ENCODE data around the gene GPHN.
A peak's percentile ranks its signal among the peaks of the same experiment; 100 is the strongest.

Gene GPHN

DNA sequence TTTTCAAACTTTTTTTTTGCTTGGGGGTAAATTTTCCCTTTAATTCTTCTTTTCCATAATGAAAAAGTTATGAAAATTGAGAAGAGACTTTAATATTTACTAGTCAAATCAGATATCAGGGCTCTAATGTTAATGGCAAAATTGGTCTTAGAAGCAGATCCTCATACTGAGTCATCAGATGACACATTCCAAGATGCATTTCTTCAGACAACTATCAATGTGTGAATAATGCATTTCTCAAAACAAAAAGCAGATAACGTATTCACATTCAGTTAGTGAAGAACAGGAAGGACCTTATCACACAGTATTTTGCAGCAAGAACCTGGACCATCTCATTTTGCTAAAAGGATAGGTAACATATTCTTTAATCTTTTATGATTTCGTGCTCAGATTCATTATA, 130.7 kb downstream of the GPHN start:
- Histone ChIP-seq H2BK12ac (ENCODE audit: low read length) (no peak overlapping the region), H3K4me2 (ENCODE audit: low read length) (no peak overlapping the region), H4K8ac (ENCODE audit: low read depth, low read length) (no peak overlapping the region), H2BK5ac (ENCODE audit: low read depth, low read length, poor library complexity) (no peak overlapping the region), H4K91ac (ENCODE audit: low read depth, low read length) (no peak overlapping the region), H3K9me3 (ENCODE audit: insufficient read depth, low read depth, low read length) (no peaks in the 10 kb centered on the region), H4K12ac (ENCODE audit: low read depth, low read length) (no peak overlapping the region), H3K4me3 (ENCODE audit: low read depth, low read length) (no peak overlapping the region), H2AFZ (ENCODE audit: insufficient read depth, low read length, poor library complexity) (no peak overlapping the region), H2AK5ac (ENCODE audit: low read length) (no peak overlapping the region), H3K18ac (ENCODE audit: low read length) (no peak overlapping the region), H3K79me2 (ENCODE audit: control insufficient read depth, insufficient read depth, low read length, poor library complexity) (no peaks in the 10 kb centered on the region), H3K23ac (ENCODE audit: low read length) (no peak overlapping the region), H3K4me1 (ENCODE audit: control insufficient read depth in 1 of 2, insufficient read depth in 2 of 2, low read length in 2 of 2) (peaks cover 2 to 3% of the 10 kb centered on the region in 2 experiments), H3K36me3 (ENCODE audit: control insufficient read depth in 1 of 2, insufficient read depth in 2 of 2, low read length in 2 of 2) (no peaks in the 10 kb centered on the region), H3K27ac (ENCODE audit: low read depth, low read length) (no peak overlapping the region), H3K9ac (ENCODE audit: low read length) (no peak overlapping the region), H3K79me1 (ENCODE audit: low read length) (no peaks in the 10 kb centered on the region), H3K27me3 (ENCODE audit: insufficient read depth, low read length) (no peaks in the 10 kb centered on the region), H2BK120ac (ENCODE audit: insufficient read depth, low read length, poor library complexity) (no peak overlapping the region), H3K4ac (ENCODE audit: low read depth, low read length) (no peak overlapping the region), H3K14ac (ENCODE audit: low read length) (no peak overlapping the region)
- DNase-seq, result peak in 1 of 2 donors; percentile 65
- no CpG with 5 or more reads among the region's 2 CpGs for WGBS (ENCODE audit: extremely low coverage, insufficient coverage, insufficient read length)

DNA sequence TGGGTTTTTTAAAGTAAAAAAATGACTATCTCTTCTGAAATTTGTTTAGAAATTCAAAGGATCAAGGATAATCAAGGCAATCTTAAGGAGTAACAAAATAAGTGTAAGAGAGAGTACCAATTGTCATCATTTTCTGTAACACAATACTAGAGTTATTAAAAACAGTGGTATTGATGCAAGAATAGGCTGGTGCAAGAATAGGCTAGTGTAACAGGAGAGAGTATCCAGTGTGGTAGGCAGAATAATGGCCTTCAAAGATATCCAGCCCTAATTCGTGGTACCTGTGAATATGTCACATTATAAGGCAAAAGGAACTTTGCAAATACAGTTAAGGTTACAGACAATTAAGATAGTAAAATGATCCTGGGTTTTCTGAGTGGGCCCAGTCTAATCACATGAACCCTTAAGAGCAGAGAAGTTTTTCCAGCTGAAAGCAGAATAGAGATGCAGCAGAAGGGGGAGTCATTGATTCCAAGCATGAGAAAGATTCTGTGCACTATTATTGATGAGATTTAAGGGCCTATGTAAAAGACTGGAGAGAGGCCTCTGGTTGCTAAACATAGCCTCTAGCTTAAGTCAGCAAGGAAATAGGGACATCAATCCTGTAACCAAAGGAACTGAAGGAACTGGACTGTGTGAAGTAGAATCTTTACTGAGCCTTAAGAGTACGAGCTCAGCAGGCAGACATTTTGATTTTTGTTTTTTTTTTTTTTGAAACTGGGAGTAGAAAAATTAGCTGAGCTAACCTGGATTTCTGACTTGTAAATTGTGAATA, 134.1 kb downstream of the GPHN start:
- no peak overlapping the region for H3K4me3 ChIP-seq (ENCODE audit: low read depth, low read length)
- no peak overlapping the region for H4K91ac ChIP-seq (ENCODE audit: low read depth, low read length)
- no peak overlapping the region for H2AFZ ChIP-seq (ENCODE audit: insufficient read depth, low read length, poor library complexity)
- no peak overlapping the region for H4K12ac ChIP-seq (ENCODE audit: low read depth, low read length)
- no peak overlapping the region for H2BK12ac ChIP-seq (ENCODE audit: low read length)
- no CpG with 5 or more reads among the region's 2 CpGs for WGBS (ENCODE audit: extremely low coverage, insufficient coverage, insufficient read length)
- H3K4me1 ChIP-seq (ENCODE audit: control insufficient read depth in 1 of 2, insufficient read depth in 2 of 2, low read length in 2 of 2), result no peaks in the 10 kb centered on the region
- H3K4ac ChIP-seq (ENCODE audit: low read depth, low read length), result no peak overlapping the region
- no peak overlapping the region for H2BK120ac ChIP-seq (ENCODE audit: insufficient read depth, low read length, poor library complexity)
- no peak overlapping the region for H4K8ac ChIP-seq (ENCODE audit: low read depth, low read length)
- H3K79me1 ChIP-seq (ENCODE audit: low read length), result no peaks in the 10 kb centered on the region
- no peaks in the 10 kb centered on the region for H3K79me2 ChIP-seq (ENCODE audit: control insufficient read depth, insufficient read depth, low read length, poor library complexity)
- H3K23ac ChIP-seq (ENCODE audit: low read length), result no peak overlapping the region
- DNase-seq, result no peak
- no peak overlapping the region for H3K9ac ChIP-seq (ENCODE audit: low read length)
- no peak overlapping the region for H2BK5ac ChIP-seq (ENCODE audit: low read depth, low read length, poor library complexity)
- H3K27me3 ChIP-seq (ENCODE audit: insufficient read depth, low read length), result no peaks in the 10 kb centered on the region
- no peaks in the 10 kb centered on the region for H3K36me3 ChIP-seq (ENCODE audit: control insufficient read depth in 1 of 2, insufficient read depth in 2 of 2, low read length in 2 of 2)
- no peak overlapping the region for H2AK5ac ChIP-seq (ENCODE audit: low read length)
- no peak overlapping the region for H3K4me2 ChIP-seq (ENCODE audit: low read length)
- no peak overlapping the region for H3K18ac ChIP-seq (ENCODE audit: low read length)
- no peak overlapping the region for H3K14ac ChIP-seq (ENCODE audit: low read length)
- H3K9me3 ChIP-seq (ENCODE audit: insufficient read depth, low read depth, low read length), result no peaks in the 10 kb centered on the region
- H3K27ac ChIP-seq (ENCODE audit: low read depth, low read length), result no peak overlapping the region

DNA sequence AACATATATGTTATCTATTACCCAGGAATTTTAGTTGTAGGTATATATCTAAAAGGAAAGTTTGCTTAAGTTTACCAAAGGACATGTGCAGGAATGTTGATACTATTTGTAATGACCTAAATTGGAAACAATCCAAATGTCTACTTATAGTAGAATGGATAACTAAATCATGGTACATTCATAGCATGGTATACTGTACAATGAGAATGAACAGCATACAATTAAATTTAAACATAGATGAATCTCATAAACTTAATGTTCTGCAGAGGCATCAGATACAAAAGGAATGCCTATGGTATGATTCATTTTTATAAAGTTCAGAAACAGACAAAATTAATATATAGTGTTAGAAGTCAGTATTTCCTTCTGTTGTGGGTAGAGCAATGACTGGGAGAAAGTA, 135.4 kb downstream of the GPHN start:
- Histone ChIP-seq H3K4me2 (ENCODE audit: low read length) (no peak overlapping the region), H3K27me3 (ENCODE audit: insufficient read depth, low read length) (no peaks in the 10 kb centered on the region), H2AFZ (ENCODE audit: insufficient read depth, low read length, poor library complexity) (no peak overlapping the region), H3K79me1 (ENCODE audit: low read length) (no peaks in the 10 kb centered on the region), H2BK120ac (ENCODE audit: insufficient read depth, low read length, poor library complexity) (no peak overlapping the region), H4K8ac (ENCODE audit: low read depth, low read length) (no peak overlapping the region), H3K4me3 (ENCODE audit: low read depth, low read length) (no peak overlapping the region), H3K27ac (ENCODE audit: low read depth, low read length) (no peak overlapping the region), H3K4ac (ENCODE audit: low read depth, low read length) (no peak overlapping the region), H3K18ac (ENCODE audit: low read length) (no peak overlapping the region), H2BK12ac (ENCODE audit: low read length) (no peak overlapping the region), H2AK5ac (ENCODE audit: low read length) (no peak overlapping the region), H3K23ac (ENCODE audit: low read length) (no peak overlapping the region), H4K91ac (ENCODE audit: low read depth, low read length) (no peak overlapping the region), H3K36me3 (ENCODE audit: control insufficient read depth in 1 of 2, insufficient read depth in 2 of 2, low read length in 2 of 2) (no peaks in the 10 kb centered on the region), H3K9me3 (ENCODE audit: insufficient read depth, low read depth, low read length) (no peaks in the 10 kb centered on the region), H3K14ac (ENCODE audit: low read length) (no peak overlapping the region), H3K79me2 (ENCODE audit: control insufficient read depth, insufficient read depth, low read length, poor library complexity) (no peaks in the 10 kb centered on the region), H2BK5ac (ENCODE audit: low read depth, low read length, poor library complexity) (no peak overlapping the region), H3K4me1 (ENCODE audit: control insufficient read depth in 1 of 2, insufficient read depth in 2 of 2, low read length in 2 of 2) (no peaks in the 10 kb centered on the region), H3K9ac (ENCODE audit: low read length) (no peak overlapping the region), H4K12ac (ENCODE audit: low read depth, low read length) (no peak overlapping the region)
- DNase-seq, result no peak

DNA sequence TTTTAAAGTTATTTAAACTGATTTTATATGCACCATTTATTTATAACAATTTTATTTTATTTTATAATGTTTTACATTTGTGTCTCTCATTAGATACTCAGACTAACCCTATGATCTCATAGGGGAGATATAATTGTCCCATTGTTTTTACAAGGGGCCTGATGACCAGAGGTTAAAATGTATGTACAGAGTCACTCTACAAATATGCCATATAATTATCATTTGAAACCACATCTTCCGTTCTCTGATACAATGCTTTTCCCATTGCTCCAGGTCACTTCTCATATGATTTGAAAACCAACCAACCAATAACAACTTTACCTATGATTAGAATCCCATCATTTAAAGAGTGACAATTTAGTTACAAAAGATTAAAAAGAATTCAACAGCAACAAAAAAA, 137.8 kb downstream of the GPHN start:
- H3K4ac ChIP-seq (ENCODE audit: low read depth, low read length), result no peak overlapping the region
- H2BK12ac ChIP-seq (ENCODE audit: low read length), result no peak overlapping the region
- WGBS (ENCODE audit: extremely low coverage, insufficient coverage, insufficient read length), result no CpG with 5 or more reads among the region's 1 CpG
- no peak overlapping the region for H3K27ac ChIP-seq (ENCODE audit: low read depth, low read length)
- H3K9me3 ChIP-seq (ENCODE audit: insufficient read depth, low read depth, low read length), result no peaks in the 10 kb centered on the region
- H2AFZ ChIP-seq (ENCODE audit: insufficient read depth, low read length, poor library complexity), result no peak overlapping the region
- no peaks in the 10 kb centered on the region for H3K36me3 ChIP-seq (ENCODE audit: control insufficient read depth in 1 of 2, insufficient read depth in 2 of 2, low read length in 2 of 2)
- no peak overlapping the region for H3K4me3 ChIP-seq (ENCODE audit: low read depth, low read length)
- no peak overlapping the region for H2AK5ac ChIP-seq (ENCODE audit: low read length)
- H2BK5ac ChIP-seq (ENCODE audit: low read depth, low read length, poor library complexity), result no peak overlapping the region
- H3K4me2 ChIP-seq (ENCODE audit: low read length), result no peak overlapping the region
- H4K8ac ChIP-seq (ENCODE audit: low read depth, low read length), result no peak overlapping the region
- H4K12ac ChIP-seq (ENCODE audit: low read depth, low read length), result no peak overlapping the region
- H4K91ac ChIP-seq (ENCODE audit: low read depth, low read length), result no peak overlapping the region
- no peak overlapping the region for H2BK120ac ChIP-seq (ENCODE audit: insufficient read depth, low read length, poor library complexity)
- no peaks in the 10 kb centered on the region for H3K4me1 ChIP-seq (ENCODE audit: control insufficient read depth in 1 of 2, insufficient read depth in 2 of 2, low read length in 2 of 2)
- no peaks in the 10 kb centered on the region for H3K79me2 ChIP-seq (ENCODE audit: control insufficient read depth, insufficient read depth, low read length, poor library complexity)
- no peaks in the 10 kb centered on the region for H3K79me1 ChIP-seq (ENCODE audit: low read length)
- no peak overlapping the region for H3K23ac ChIP-seq (ENCODE audit: low read length)
- H3K18ac ChIP-seq (ENCODE audit: low read length), result no peak overlapping the region
- H3K27me3 ChIP-seq (ENCODE audit: insufficient read depth, low read length), result no peaks in the 10 kb centered on the region
- DNase-seq, result no peak
- no peak overlapping the region for H3K14ac ChIP-seq (ENCODE audit: low read length)
- no peak overlapping the region for H3K9ac ChIP-seq (ENCODE audit: low read length)

Measured in trophoblast cell (in vitro differentiated cells and primary cell).